Body of pancreas (tissue), 4 donors: Measurements from ENCODE around the gene GNAS-AS1. TPM values are rescaled to one million over a fixed set of nuclear protein-coding genes. Genes with fewer than 3 reads are reported as not detected.

Experiments used
- ATAC-seq: fragments of 150-250 bp; one replicate; pipeline ENCODE4 v1.9.1; 2016
- DNase-seq, 4 donors: peaks; one replicate each; pipeline ENCODE4 v3.0.0-alpha.2; 2019
- H3K27ac ChIP-seq, 4 donors: fragments of 200-600 bp; sonication (generic); 1 replicate in 3 of 4; 2 replicates in 1 of 4; pipeline versions ENCODE4 v1.5.1 to v1.6.1; 2016 to 2019; ENCODE audit warnings: mild to moderate bottlenecking in 1 of 4, mixed read lengths in 1 of 4, moderate library complexity in 1 of 4
- H3K27me3 ChIP-seq, 2 donors: fragments of 200-600 bp; sonication (generic); one replicate each; pipeline ENCODE4 v1.6.0; 2016; ENCODE audit warnings: mild to moderate bottlenecking in 1 of 2
- H3K36me3 ChIP-seq, 2 donors: fragments of 200-600 bp; sonication (generic); replicated peaks in 1 of 2; 2 replicates each; pipeline ENCODE4 v1.5.1; 2016; ENCODE audit warnings: low read depth in 2 of 2; ENCODE audit not compliant: insufficient read depth in 1 of 2
- H3K4me1 ChIP-seq: fragments of 200-600 bp; sonication (generic); one replicate; pipeline ENCODE4 v1.6.0; 2016
- H3K4me3 ChIP-seq, 2 donors: fragments of 200-600 bp; sonication (generic); 1 replicate in 1 of 2; 2 replicates in 1 of 2; pipeline ENCODE4 v1.5.1; 2016 to 2019
- H3K9me3 ChIP-seq, 3 donors: fragments of 200-600 bp; sonication (generic); 1 replicate in 2 of 3; 2 replicates in 1 of 3; pipeline ENCODE4 v1.5.1; 2016
- CTCF ChIP-seq, 7 experiments: fragments of 450-650 bp in 4 of 7; fragments of 200-600 bp in 3 of 7; sonication (generic) in 3 of 7; IDR thresholded peaks; one replicate each; pipeline ENCODE4 v1.5.1; 2016 to 2019; ENCODE audit warnings: antibody characterized with exemption in 7 of 7
- POLR2A ChIP-seq, 3 donors: fragments of 450-650 bp; IDR thresholded peaks; one replicate each; pipeline ENCODE4 v1.6.1; 2016; ENCODE audit warnings: antibody characterized with exemption in 3 of 3, mild to moderate bottlenecking in 2 of 3
- WGBS, 2 donors: methylation state at CpG; one replicate each; pipeline ENCODE4 v1.1.5; 2017; 5-methylcytosine and 5-hydroxymethylcytosine counted together
- intact Hi-C: fragments of 100-400 bp; cut with DNase I; formaldehyde crosslinking; loops from one replicate; pipeline ENCODE4 v1.15.1; 2023
- total RNA-seq, 2 donors: library from RNA; depleted of rRNA; stranded (reverse); fragments of >200 nt; gene quantifications; one replicate each; pipeline ENCODE4 v1.1.0, GENCODE V29; 2016

GNAS-AS1 gene
- total RNA-seq, 2 donors from 2014 or later = 1.0 to 3.0 TPM

- no peak for DNase-seq
- Histone ChIP-seq H3K36me3 (no peaks in the 10 kb centered on the region), H3K9me3 (no peaks in the 10 kb centered on the region), H3K27ac (no peak overlapping the region), H3K27me3 (no peaks in the 10 kb centered on the region), H3K4me3 (no peak overlapping the region), H3K4me1 (no peaks in the 10 kb centered on the region)
- no peak for TF ChIP-seq POLR2A (IDR thresholded peaks at IDR 0.05)
- TF ChIP-seq CTCF (IDR thresholded peaks at IDR 0.05) = no peak
- WGBS, 2 donors = 69 to 72% methylated on average over 18 to 19 of the region's 19 CpGs
- ATAC-seq = no peak
- intact Hi-C loops = no loop called here
These were observed 40.4 kb downstream of the GNAS-AS1 start for GRCh38 chr20:58810116-58810878.

GRCh38 chr20:58808271-58809046, 42.2 kb downstream of the GNAS-AS1 start:
- no peaks in the 10 kb centered on the region for H3K9me3 ChIP-seq
- ATAC-seq (no peak), DNase-seq (no peak)
- no peak for TF ChIP-seq POLR2A (IDR thresholded peaks at IDR 0.05)
- TF ChIP-seq CTCF (IDR thresholded peaks at IDR 0.05) = no peak
- no peak overlapping the region for H3K4me3 ChIP-seq
- H3K4me1 ChIP-seq = no peaks in the 10 kb centered on the region
- intact Hi-C loops = no loop called here
- 55 to 59% methylated on average over 17 of the region's 17 CpGs for WGBS, 2 donors
- H3K36me3 ChIP-seq = no peaks in the 10 kb centered on the region
- no peaks in the 10 kb centered on the region for H3K27me3 ChIP-seq
- no peak overlapping the region for H3K27ac ChIP-seq

- H3K36me3 ChIP-seq = no peaks in the 10 kb centered on the region
- 71% methylated on average over 11 of the region's 11 CpGs for WGBS, 2 donors
- no peaks in the 10 kb centered on the region for H3K27me3 ChIP-seq
- H3K4me3 ChIP-seq = no peak overlapping the region
- no peak overlapping the region for H3K27ac ChIP-seq
- intact Hi-C loops = no loop called here
- ATAC-seq (no peak), DNase-seq (no peak)
- H3K4me1 ChIP-seq = no peaks in the 10 kb centered on the region
- no peaks in the 10 kb centered on the region for H3K9me3 ChIP-seq
- TF ChIP-seq CTCF (IDR thresholded peaks at IDR 0.05) (no peak), POLR2A (IDR thresholded peaks at IDR 0.05) (no peak)
These were observed 42.9 kb downstream of the GNAS-AS1 start for GRCh38 chr20:58807801-58808200.

GRCh38 chr20:58803533-58803932, 47.2 kb downstream of the GNAS-AS1 start:
- DNase-seq (no peak), ATAC-seq (no peak)
- WGBS, 2 donors = 77 to 82% methylated on average over 17 of the region's 18 CpGs
- no peak overlapping the region for H3K27ac ChIP-seq
- no peaks in the 10 kb centered on the region for H3K4me1 ChIP-seq
- no peaks in the 10 kb centered on the region for H3K27me3 ChIP-seq
- H3K9me3 ChIP-seq = no peaks in the 10 kb centered on the region
- intact Hi-C loops = no loop called here
- TF ChIP-seq CTCF (IDR thresholded peaks at IDR 0.05) (no peak), POLR2A (IDR thresholded peaks at IDR 0.05) (no peak)
- H3K36me3 ChIP-seq = no peaks in the 10 kb centered on the region
- H3K4me3 ChIP-seq = no peak overlapping the region
